Stimulated activated CD4-positive, alpha-beta T cell treated with anti-CD3 and anti-CD28 coated beads, TNF-alpha, amount 100 ng/mL, for 24 hours (primary cell): ENCODE measurements around the gene GLE1.

Source experiments
- DNase-seq, 3 experiments: peaks; one replicate each; pipeline ENCODE4 v3.0.0-alpha.2; 2020; ENCODE audit warnings: low read depth in 3 of 3

The GLE1 gene, protein sequence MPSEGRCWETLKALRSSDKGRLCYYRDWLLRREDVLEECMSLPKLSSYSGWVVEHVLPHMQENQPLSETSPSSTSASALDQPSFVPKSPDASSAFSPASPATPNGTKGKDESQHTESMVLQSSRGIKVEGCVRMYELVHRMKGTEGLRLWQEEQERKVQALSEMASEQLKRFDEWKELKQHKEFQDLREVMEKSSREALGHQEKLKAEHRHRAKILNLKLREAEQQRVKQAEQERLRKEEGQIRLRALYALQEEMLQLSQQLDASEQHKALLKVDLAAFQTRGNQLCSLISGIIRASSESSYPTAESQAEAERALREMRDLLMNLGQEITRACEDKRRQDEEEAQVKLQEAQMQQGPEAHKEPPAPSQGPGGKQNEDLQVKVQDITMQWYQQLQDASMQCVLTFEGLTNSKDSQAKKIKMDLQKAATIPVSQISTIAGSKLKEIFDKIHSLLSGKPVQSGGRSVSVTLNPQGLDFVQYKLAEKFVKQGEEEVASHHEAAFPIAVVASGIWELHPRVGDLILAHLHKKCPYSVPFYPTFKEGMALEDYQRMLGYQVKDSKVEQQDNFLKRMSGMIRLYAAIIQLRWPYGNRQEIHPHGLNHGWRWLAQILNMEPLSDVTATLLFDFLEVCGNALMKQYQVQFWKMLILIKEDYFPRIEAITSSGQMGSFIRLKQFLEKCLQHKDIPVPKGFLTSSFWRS

DNA sequence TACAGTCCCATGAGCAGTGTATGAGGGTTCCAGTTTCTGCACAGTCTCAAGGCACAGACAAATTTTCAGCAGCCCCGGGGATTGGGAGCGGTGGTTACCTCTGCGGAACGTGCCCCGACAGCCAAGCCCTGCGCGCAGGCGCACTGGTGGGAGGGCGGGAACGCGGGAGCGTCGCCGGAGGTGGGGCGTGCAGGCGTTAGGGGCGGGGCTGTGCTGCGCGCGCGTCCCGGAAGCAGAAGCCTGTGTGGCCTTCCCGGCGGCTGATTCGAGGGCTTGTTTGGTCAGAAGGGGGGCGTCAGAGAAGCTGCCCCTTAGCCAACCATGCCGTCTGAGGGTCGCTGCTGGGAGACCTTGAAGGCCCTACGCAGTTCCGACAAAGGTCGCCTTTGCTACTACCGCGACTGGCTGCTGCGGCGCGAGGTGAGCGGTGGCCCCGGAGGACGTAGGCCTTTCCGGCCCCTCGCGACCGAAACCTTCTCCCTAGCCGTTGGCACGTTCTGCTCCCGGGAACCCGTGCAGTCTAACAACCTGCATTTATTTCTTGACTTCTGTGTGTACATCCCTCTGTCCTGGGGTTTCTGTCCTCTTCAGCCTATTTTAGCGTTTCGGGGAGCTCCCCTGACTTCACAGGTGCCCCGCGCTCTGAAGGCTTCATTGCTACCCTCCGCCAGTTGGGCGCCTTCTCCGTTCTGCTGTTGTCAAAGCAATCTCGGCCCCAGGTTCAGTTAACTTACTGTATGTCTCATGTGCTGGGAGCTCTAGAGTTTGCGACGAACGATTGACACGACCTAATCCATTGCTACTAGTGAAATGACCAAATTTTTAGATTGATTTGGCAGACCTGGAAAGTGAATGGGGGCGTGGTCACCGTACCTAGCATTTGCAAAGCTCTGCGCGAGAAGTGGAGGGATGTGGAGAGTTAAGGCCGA, at the start of gene GLE1:
Gene GLE1, plus strand, starts transcription at position 235 of the 929 bp plus-strand sequence. Its CDS starts 87 bp downstream, at position 322.
- peak; percentile 93 to 96 (median 94) for DNase-seq

- DNase-seq: no peak
These were observed 49.5 kb upstream of the GLE1 start for GRCh38 chr9:128454991-128455390.

DNA sequence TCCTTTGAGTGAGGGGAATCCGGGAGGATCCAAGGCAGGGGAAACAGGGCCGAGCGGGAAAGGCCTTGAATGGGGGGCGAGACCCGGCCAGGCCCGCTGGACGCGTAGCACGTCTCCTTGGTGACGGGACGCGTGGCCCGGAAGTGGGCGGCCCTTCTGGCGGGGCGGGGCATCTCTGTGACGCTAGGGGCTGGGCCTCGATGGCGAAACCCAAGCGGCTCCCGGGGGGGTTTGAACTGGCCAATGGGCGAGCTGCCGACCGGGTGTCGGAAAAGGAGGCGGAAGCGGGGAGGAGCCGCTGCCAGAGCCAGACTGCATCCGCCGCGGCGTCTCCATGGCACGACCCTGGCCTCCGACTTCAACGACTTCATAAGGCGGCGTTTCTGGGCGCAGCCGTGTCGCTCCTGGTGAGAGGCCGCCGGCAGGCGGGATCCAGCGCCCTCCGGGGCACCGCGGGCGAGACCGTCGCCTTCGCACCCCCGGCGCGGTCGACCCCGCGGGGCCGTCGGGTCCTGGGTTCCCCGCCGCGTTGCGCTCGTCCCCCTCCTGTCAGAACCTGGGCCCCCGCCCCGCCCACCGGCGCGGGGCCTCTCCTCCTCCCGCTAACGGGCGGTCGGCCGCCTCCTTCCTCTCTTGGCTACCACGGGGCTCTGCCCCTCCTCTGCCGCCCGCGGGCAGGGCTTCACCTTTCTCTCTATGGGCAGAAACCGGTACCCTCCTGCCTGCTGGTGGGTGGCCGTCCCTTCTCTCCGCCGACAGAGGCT, 48.5 kb upstream of the GLE1 start, which contains the start of gene ODF2:
Gene ODF2, plus strand, starts transcription at position 158 of the 764 bp plus-strand sequence. Its CDS starts 86 bp downstream, at position 244.
- DNase-seq: peak; percentile 95 to 99 (median 99)

DNA sequence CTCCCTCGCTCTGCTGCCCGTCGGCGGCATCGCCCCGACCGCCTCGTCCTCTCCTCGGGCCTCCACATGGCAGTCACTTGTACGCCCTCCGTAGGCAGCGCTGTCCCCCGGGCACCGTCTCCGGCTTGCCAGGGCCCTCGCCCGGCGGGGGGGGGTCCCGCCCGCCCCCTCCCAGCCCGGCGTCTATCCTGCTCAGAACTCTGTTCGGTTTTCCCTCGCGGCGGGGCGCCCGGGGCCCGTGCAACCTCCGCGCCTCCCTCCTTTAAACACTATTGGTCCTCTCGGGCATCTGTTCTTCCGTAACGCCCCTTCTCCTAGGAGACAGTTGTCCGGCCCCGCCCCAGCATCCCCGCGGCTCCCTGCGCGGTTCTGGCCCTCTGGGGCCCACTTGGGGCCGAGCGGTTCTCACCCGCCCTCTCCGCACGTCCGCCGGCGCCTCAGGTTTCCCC, 47.9 kb upstream of the GLE1 start:
- peak; percentile 35 to 74 (median 52) for DNase-seq

- no peak for DNase-seq
These were observed 47.3 kb upstream of the GLE1 start for GRCh38 chr9:128457207-128457606.

GRCh38 chr9:128459011-128459410, 45.5 kb upstream of the GLE1 start:
- DNase-seq: no peak

DNA sequence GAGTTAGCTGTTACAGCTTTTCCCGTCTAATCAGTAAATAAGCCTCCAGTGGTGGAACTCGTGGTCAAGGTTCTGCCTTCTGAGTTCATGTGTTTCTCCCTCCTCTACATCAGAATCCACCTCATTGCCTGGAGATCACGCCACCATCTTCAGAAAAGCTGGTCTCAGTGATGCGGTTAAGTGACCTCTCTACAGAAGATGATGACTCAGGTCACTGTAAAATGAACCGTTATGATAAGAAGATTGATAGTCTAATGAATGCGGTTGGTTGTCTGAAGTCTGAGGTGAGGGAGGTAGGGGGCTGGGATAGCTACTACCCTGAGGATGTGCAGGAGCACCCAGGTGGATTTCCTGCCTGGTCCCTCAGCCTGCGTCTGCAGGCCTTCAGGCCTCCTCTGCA, 35.4 kb upstream of the GLE1 start:
- no peak for DNase-seq

GRCh38 chr9:128470560-128470959, 34.0 kb upstream of the GLE1 start:
- DNase-seq: no peak

DNA sequence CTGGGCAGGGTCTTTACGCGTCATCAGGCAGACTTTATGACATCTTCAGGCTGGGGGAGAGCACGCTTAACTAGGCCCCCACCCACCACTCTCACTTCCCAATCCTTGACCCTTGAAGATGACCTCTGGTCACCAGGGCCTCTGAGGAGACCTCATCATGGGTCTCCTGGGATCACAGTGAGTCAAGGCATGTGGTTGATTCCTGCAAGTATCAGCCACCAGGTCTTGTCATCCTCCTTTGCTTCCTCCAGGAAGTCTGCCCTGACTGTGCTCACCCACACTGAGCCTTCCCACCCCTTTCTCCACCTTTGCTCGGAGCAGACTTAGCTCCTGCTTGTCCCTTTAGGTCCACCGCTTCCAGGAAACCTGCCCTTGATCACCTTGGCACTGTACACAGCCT, 31.4 kb upstream of the GLE1 start:
- no peak for DNase-seq

DNA sequence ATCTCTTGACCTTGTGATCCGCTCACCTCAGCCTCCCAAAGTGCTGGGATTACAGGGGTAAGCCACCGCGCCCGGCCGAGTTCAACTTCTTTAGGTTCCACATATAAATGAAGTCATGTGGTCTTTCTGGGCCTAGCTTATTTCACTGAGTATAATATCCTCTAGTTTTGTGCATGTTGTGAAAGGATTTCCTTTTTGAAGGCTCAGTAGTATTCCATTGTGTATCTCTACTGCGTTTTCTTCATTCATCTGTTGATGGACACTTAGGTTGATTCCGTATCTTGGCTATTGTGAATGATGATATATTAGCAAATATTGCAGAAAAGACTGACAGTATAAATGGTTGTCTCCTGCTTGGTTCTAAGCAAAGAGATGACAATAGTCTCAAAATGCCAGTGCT, 28.7 kb upstream of the GLE1 start:
- no peak for DNase-seq

DNA sequence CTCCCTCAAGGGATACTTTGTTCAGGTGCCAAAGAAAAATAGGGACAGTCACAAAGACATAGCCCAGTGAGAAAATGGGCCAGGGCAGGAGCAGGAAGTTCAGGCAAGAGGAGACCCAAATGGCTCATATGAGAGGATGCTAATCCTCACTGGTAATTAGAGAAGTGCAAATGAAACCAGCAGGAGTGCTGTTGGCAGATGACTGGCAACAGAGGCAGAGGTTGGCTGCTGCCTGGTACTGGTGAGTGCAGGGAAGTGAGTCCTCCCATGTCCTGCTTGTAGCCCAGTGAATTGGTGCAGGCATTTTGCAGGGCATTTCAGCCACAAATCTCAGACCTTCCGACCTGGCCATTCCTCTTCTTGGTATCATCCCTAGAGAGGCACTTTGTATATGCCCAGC, 25.3 kb upstream of the GLE1 start:
- no peak for DNase-seq

DNA sequence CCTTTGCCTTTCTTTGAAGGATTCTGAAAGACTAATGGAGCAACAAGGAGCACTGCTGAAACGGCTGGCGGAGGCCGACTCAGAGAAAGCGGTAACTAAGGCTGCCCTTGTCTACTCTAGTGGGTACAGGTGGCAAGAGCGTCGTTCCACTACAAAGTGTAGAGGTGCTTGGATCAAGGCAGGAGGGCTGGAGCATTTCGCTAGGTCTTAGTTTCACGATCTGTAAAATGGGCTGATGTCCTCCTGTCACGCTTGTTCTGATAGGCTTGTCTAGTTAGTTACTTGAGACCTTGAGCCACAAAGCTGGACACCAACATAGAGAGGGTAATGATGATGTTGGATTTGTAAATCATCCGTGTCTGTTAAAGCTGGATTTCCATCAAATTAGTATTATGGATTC, 23.0 kb upstream of the GLE1 start:
- no peak for DNase-seq

GRCh38 chr9:128482186-128482585, 22.3 kb upstream of the GLE1 start:
- no peak for DNase-seq

DNA sequence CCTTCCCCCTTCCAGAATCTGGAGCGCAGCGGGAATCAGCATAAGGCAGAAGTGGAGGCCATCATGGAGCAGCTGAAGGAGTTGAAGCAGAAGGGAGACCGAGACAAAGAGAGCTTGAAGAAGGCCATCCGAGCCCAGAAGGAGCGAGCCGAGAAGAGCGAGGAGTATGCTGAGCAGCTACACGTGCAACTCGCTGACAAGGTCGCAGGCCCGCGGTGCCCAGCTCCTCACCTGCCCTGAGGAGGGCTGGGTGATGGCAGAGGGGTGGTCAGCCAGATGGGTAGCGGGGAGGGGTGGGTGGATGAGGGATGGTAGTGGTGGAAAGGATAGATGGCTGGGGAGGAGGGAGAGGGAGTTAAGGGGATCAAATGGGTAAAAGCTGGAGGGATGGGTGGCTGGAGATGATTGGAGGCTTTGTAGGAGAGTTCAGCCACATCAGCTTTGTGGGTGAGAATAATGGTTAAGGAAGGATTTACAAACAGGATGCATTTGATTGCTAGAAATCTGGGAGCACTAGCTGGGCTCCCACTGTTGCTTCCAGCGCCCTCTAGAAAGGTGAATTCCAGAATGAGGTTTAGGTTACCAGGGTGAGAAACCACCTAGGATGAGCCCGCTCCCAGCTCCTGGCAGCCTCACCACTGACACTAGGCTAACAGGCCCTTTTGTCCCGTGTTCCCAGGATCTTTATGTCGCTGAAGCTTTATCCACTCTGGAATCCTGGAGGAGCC, 19.7 kb upstream of the GLE1 start:
- DNase-seq: no peak

GRCh38 chr9:128485414-128485855, 19.1 kb upstream of the GLE1 start:
- no peak for DNase-seq

GRCh38 chr9:128486201-128486600, 18.3 kb upstream of the GLE1 start:
- no peak for DNase-seq

GRCh38 chr9:128493424-128493823, 11.1 kb upstream of the GLE1 start:
- DNase-seq: no peak

DNA sequence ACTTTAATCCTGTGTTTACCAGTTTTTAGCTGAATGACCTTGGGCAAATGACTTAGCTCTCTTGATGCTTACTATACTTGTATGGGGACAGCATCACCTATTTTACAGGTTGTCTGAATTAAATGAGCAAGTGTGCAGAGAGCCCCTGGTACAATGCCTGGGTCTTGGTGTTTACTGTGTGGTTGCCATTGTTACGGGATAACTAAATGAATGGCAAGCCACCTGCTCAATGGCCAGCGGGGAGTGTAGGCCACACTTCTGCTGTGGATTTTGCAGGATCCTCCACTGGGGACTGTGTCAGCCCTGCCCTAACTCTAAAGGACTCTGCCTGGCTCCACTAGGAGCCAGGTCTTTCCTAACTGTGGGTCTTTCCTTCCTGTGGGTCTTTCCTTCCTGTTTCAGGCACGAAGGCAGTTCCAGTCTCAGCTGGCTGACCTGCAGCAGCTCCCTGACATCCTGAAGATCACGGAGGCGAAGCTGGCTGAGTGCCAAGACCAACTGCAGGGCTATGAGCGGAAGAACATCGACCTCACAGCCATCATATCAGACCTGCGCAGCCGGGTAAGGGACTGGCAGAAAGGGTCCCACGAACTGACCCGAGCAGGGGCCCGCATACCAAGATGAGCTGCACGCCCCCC, 10.3 kb upstream of the GLE1 start:
- no peak for DNase-seq

DNA sequence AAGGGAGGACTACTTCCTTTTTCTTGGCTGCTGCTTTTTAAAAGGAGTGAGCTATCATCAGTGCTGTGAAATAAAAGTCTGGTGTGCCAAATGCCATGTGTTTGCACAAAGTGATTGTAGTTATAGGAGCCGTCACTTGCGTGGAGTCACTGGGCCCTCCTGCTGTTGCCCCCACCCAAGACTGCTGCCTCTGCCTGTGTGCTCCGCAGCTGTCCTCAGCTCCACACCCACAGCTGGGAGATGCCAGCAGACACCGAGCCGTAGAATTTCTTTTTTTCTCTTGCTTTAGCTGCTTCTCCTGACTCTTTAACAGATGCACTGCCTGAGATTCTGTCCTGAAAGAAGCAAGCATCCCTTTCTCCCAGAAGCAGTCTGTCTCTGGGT, 9.8 kb upstream of the GLE1 start:
- DNase-seq: no peak

- no peak for DNase-seq
These were observed 9.2 kb upstream of the GLE1 start for GRCh38 chr9:128495296-128495695.
